BJ (cell line): ENCODE results near the gene CLCF1. TPM values are rescaled to one million over a fixed set of nuclear protein-coding genes. Genes with fewer than 3 reads are reported as not detected.
"Not testable (repeated sequence)": the region's sequence is repeated elsewhere in the genome, so short reads cannot be mapped to it uniquely, and the experiment has no call there.

ENCODE experiments used
- CTCF ChIA-PET: fragments of 350-600 bp; formaldehyde crosslinking; extraction: SDS; loops from one replicate; lab custom pipeline; 2021; ENCODE audit warnings: antibody characterized with exemption, inconsistent platforms; lab: Yijun Ruan, JAX
- POLR2A ChIA-PET: fragments of 300-600 bp; sonication (Branson Sonifier 250); formaldehyde crosslinking; extraction: SDS; loops from one replicate; lab custom pipeline; 2021; ENCODE audit warnings: antibody characterized with exemption; lab: Charles Lee
- DNase-seq: peaks from one replicate; pipeline ENCODE4 v3.0.0-alpha.2; 2011; ENCODE audit warnings: low read depth
- H3K27me3 ChIP-seq: 2 replicates; pipeline ENCODE4 v1.6.0; 2011; ENCODE audit warnings: low read length; ENCODE audit not compliant: control insufficient read depth, insufficient read depth
- H3K36me3 ChIP-seq: 2 replicates; pipeline ENCODE4 v1.5.1; 2011; ENCODE audit warnings: low read length; ENCODE audit not compliant: control insufficient read depth, insufficient read depth
- H3K4me3 ChIP-seq: 2 replicates; pipeline ENCODE4 v1.5.1; 2011; ENCODE audit warnings: low read depth, mild to moderate bottlenecking, control low read depth, low read length
- CTCF ChIP-seq: IDR thresholded peaks from 2 replicates; pipeline ENCODE4 v1.5.1; 2011; ENCODE audit warnings: low read depth, mild to moderate bottlenecking, control low read depth, inconsistent platforms, low read length, moderate library complexity; ENCODE audit not compliant: insufficient read depth
- polyA plus RNA-seq: library from polyadenylated mRNA; depleted of rRNA; stranded (reverse); fragments of >200 nt; gene quantifications from 2 replicates; pipeline ENCODE4 v1.2.3, GENCODE V29; 2011

The CLCF1 gene
- polyA plus RNA-seq, 1 experiment, result 21.3 TPM

DNA sequence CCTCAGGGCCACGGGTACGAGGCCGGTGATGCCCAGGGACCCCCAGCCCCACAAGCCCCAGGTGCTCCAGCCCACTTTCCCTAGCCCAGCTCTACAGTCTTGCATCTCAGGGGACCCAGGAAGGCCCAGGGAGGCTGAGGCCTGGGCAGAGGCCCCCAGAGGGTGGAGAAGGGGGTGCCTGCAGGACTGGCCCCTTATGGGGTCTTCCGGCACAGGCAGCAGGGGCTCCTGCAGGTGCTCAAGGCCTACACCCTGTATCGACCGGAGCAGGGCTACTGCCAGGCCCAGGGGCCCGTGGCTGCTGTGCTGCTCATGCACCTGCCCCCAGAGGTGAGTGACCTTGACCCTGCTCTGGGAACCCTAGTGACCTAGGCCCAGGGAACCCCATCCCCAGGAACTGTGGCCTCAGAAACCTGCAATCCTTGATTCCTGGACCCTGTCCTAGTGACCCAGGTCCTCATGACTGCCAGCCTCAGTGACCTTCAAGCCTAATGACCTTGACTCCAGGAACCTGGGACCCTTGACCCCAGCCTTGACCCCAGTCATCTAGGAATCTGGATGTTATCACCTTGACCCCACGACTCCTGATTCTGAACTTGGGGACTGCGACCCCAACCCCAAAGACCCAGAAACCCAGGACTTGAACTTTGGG is 32.4 kb upstream of the CLCF1 start:
- no peak for TF ChIP-seq CTCF
- H3K4me3 ChIP-seq, result no peak overlapping the region
- H3K36me3 ChIP-seq, result no peaks in the 10 kb centered on the region
- H3K27me3 ChIP-seq, result peaks cover 8% of the 10 kb centered on the region
- no peak for DNase-seq
- CTCF ChIA-PET, result no interaction called here
- POLR2A ChIA-PET, result interaction anchor here (0.6 kb wide), 1 partner anchor 352 kb away, joined by 12 read pairs; no protein-coding TSS in a partner anchor

- TF ChIP-seq CTCF, result no peak
- 0 out of 2 replicates have a peak, but pooled peaks cover 2% of the 10 kb centered on the region for H3K36me3 ChIP-seq
- POLR2A ChIA-PET, result interaction anchor here (0.6 kb wide), 1 partner anchor 351 kb away, joined by 12 read pairs; no protein-coding TSS in a partner anchor
- peaks cover 7% of the 10 kb centered on the region for H3K27me3 ChIP-seq
- CTCF ChIA-PET, result no interaction called here
- H3K4me3 ChIP-seq, result no peak overlapping the region
- DNase-seq, result no peak
These were observed 31.8 kb upstream of the CLCF1 start for GRCh38 chr11:67405196-67405567.

DNA sequence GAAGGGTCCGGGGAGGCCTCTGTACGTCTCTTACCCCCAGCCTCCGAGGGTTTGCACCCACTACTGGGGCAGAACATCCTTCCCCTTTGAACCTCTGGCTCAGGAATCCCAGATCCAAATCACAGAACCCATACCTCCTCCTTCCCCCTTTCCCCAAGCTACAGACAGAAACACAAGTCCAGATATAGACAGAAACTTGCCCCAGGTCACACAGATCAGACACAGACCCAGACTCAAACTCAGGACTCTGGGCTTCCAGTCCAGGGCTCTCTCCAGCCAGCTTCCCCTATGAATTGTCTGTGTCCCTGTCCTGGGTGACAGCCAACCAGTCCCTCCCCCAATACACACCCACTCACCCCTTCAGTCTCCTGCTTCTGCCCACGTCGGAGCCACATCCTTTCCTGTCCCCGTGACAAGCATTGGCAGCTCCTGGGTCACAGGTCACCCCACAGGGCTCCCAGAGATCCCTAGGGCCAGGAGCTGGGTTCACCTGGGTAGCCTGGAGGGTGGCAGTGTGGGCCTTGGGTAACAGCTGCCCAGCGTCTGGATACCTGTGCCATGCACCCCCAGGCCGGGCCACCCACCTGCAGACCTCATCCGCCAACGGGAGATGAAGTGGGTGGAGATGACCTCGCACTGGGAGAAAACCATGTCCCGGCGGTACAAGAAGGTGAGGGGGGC is 31.3 kb upstream of the CLCF1 start:
- ChIA-PET CTCF (no interaction called here), POLR2A (no interaction called here)
- Histone ChIP-seq H3K4me3 (no peak overlapping the region), H3K36me3 (0 out of 2 replicates have a peak, but pooled peaks cover 2% of the 10 kb centered on the region), H3K27me3 (peaks cover 4% of the 10 kb centered on the region)
- no peak for TF ChIP-seq CTCF
- DNase-seq, result no peak

- POLR2A ChIA-PET, H3K4me3 ChIP-seq, H3K27me3 ChIP-seq, DNase-seq: not testable (repeated sequence)
- H3K36me3 ChIP-seq, result peaks cover 15% of the 10 kb centered on the region
- CTCF ChIA-PET, result interaction anchor here (2.5 kb wide), 1 partner anchor 52 kb away, joined by 10 read pairs; no protein-coding TSS in a partner anchor
These were observed 29.7 kb upstream of the CLCF1 start for GRCh38 chr11:67403085-67403484.

GRCh38 chr11:67402192-67402839 is 28.9 kb upstream of the CLCF1 start:
- not testable (repeated sequence) for DNase-seq, H3K27me3 ChIP-seq
- ChIA-PET CTCF (interaction anchor here (1.0 to 2.7 kb wide), 17 partner anchors 10 to 112 kb away, joined by 3 to 16 read pairs (median 4); partner anchors contain the start of genes RAD9A and RPS6KB2), POLR2A (interaction anchor here (1.0 to 1.5 kb wide), 2 partner anchors 11 to 29 kb away, joined by 9 to 23 read pairs; partner anchors contain the start of genes CLCF1 and RAD9A)
- H3K4me3 ChIP-seq, result peak overlapping the region; percentile 16; the same call in 1 of the 2 replicates
- peaks cover 23% of the 10 kb centered on the region for H3K36me3 ChIP-seq
